Left lung (tissue), 14 donors: ENCODE data around the gene MAFG. TPM values are rescaled to one million over a fixed set of nuclear protein-coding genes. Genes with fewer than 3 reads are reported as not detected.

ENCODE experiments used
- ATAC-seq: fragments of 200-7000 bp; cut with Tn5 transposase; one replicate; pipeline ENCODE4 v1.9.1; 2020; ENCODE audit warnings: moderate library complexity
- DNase-seq, 4 donors: peaks; one replicate each; pipeline ENCODE4 v3.0.0-alpha.2; 2013 to 2020
- H3K27ac ChIP-seq, 2 donors: fragments of 200-600 bp; sonication (generic) in 1 of 2; one replicate each; pipeline versions ENCODE4 v1.5.0 to v1.8.0; 2020 to 2021
- H3K27me3 ChIP-seq, 2 donors: fragments of 200-600 bp; sonication (generic) in 1 of 2; one replicate each; pipeline versions ENCODE4 v1.5.0 to v1.8.0; 2020 to 2021
- H3K36me3 ChIP-seq, 2 donors: fragments of 200-600 bp; sonication (generic) in 1 of 2; one replicate each; pipeline versions ENCODE4 v1.5.0 to v1.8.0; 2020 to 2021
- H3K4me1 ChIP-seq, 2 donors: fragments of 200-600 bp; one replicate each; pipeline ENCODE4 v1.8.0; 2021
- H3K4me3 ChIP-seq, 2 donors: fragments of 200-600 bp; sonication (generic) in 1 of 2; one replicate each; pipeline versions ENCODE4 v1.5.0 to v1.8.0; 2020 to 2021; ENCODE audit warnings: mild to moderate bottlenecking in 1 of 2
- H3K9me3 ChIP-seq, 2 donors: fragments of 200-600 bp; sonication (generic) in 1 of 2; one replicate each; pipeline versions ENCODE4 v1.5.0 to v1.8.0; 2020 to 2021
- intact Hi-C, 2 donors: fragments of 100-400 bp; cut with DNase I; formaldehyde crosslinking; loops; one replicate each; pipeline versions ENCODE4 v1.11.2 to v1.14.2; 2022
- long read RNA-seq, 12 donors: library from polyadenylated mRNA in 2 of 12; unstranded in 2 of 12; transcript quantifications; one replicate each; pipeline ENCODE4 v2.0.0 and lab custom pipeline, GENCODE V29; 2019 to 2026
- polyA plus RNA-seq, 6 donors: library from polyadenylated mRNA; unstranded; fragments of 120-200 nt; gene quantifications; one replicate each; pipeline ENCODE4 v1.2.1, GENCODE V29; 2013; ENCODE audit not compliant: insufficient read length in 6 of 6
- total RNA-seq, 2 donors: library from RNA; stranded (reverse); fragmentation: NEBNext Ultra II Directional; extraction: Animal tissue kit (Norgen Biotek cat#: 25700); gene quantifications; one replicate each; pipeline ENCODE4 v1.2.1, GENCODE V29; 2021
- TF ChIP-seq, protein P1 (sequence below), 2 donors: fragments of 200-600 bp; sonication (generic) in 1 of 2; IDR thresholded peaks; one replicate each; pipeline versions ENCODE4 v1.5.0 to v1.8.0; 2021; ENCODE audit warnings: antibody characterized with exemption in 2 of 2
- donor health status: DM: no; HTN: yes; CAD: no.
- donor health status: DM: no; HTN: no; CAD: no.

Gene MAFG
- total RNA-seq (10 to 100 TPM; 25.3 to 39.8 TPM), polyA plus RNA-seq (10 to 100 TPM in 4 of 6 donors, 1 to 10 TPM in 2; 8.1 to 14.6 (median 10.7) TPM)
- long read RNA-seq, donor 1, full-length matches to known transcripts, result 6 of 6 reads
- long read RNA-seq, donor 1, partial matches to known transcripts, result 0 of 6 reads
- long read RNA-seq, donor 1, other reads (novel, unspliced or antisense), result 0 of 6 reads
- long read RNA-seq, donor 2, full-length matches to known transcripts, result 8 of 8 reads
- long read RNA-seq, donor 2, partial matches to known transcripts, result 0 of 8 reads
- long read RNA-seq, donor 2, other reads (novel, unspliced or antisense), result 0 of 8 reads
- long read RNA-seq, donor 3, full-length matches to known transcripts, result 6 of 6 reads
- long read RNA-seq, donor 3, partial matches to known transcripts, result 0 of 6 reads
- long read RNA-seq, donor 3, other reads (novel, unspliced or antisense), result 0 of 6 reads
- long read RNA-seq, donor 4, partial matches to known transcripts, result 0 of 5 reads
- long read RNA-seq, donor 4, other reads (novel, unspliced or antisense), result 4 of 5 reads
- long read RNA-seq, donor 5, full-length matches to known transcripts, result 7 of 7 reads
- long read RNA-seq, donor 5, partial matches to known transcripts, result 0 of 7 reads
- long read RNA-seq, donor 5, other reads (novel, unspliced or antisense), result 0 of 7 reads
- long read RNA-seq, donor 6, full-length matches to known transcripts, result 5 of 5 reads
- long read RNA-seq, donor 6, partial matches to known transcripts, result 0 of 5 reads
- long read RNA-seq, donor 6, other reads (novel, unspliced or antisense), result 0 of 5 reads
- long read RNA-seq, donor 7, result 0 reads
- long read RNA-seq, donor 8, full-length matches to known transcripts, result 5 of 5 reads
- long read RNA-seq, donor 8, partial matches to known transcripts, result 0 of 5 reads
- long read RNA-seq, donor 8, other reads (novel, unspliced or antisense), result 0 of 5 reads
- long read RNA-seq, donor 9, result 0 reads
- long read RNA-seq, donor 10, full-length matches to known transcripts, result 8 of 12 reads
- long read RNA-seq, donor 10, partial matches to known transcripts, result 0 of 12 reads
- long read RNA-seq, donor 10, other reads (novel, unspliced or antisense), result 4 of 12 reads
- long read RNA-seq, donor 11, result 0 reads
- long read RNA-seq, donor 12, full-length matches to known transcripts, result 3 of 3 reads
- long read RNA-seq, donor 12, partial matches to known transcripts, result 0 of 3 reads
- long read RNA-seq, donor 12, other reads (novel, unspliced or antisense), result 0 of 3 reads

DNA sequence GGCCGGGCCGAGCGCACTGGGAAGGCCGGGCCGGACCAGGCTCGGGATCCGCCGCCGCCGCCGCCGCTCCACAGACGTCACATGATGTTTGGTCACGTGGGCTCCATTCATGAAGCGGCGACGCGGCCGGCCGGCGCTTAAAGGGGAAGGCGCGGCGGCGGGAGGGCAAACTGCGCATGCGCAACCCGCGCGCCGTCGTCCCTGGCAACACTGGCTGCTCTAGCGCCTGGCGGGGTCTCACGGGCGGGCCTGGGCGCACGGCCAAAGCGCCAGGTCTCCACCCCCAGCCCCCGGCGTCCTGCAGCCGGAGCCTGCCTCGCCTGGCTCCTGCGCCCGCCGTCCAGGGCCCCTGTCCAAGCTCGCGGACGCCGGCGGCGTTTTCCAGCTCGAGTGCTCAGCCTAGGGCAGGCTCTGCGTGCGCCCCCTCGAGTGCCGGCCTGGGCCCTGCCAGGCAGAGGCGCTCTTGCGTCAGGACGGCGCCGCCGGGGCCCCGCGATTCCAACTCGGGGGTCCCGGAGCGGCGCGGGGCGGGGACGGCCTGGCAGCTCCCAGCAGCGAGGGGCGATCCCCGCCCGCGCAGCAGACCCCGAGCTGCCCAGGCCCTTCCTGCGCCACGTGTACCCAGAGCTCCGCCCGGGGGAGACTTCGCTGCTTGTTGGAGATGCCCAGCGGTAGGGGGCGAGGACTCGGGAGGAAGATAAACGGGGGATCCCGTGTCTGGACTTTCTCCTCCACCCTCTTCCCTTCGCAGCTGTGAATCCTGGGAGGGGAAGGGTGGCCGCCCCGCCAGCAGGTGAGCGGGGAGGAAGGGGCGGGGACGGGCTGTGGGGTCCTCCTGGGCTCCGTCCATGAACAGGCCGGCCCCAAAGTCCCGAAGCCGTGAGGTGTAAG lies at the start of gene MAFG:
TSS of gene MAFG (minus strand) at position 83 of the 891 bp plus-strand sequence. CDS start 4,550 bp downstream, outside the sequence.
- DNase-seq (peak; percentile 92 to 98 (median 96)), ATAC-seq (peak; percentile 49)
- H3K4me3 ChIP-seq, result peak within 1 kb of the TSS; percentile 66 to 98
- TF ChIP-seq, protein P1, sequence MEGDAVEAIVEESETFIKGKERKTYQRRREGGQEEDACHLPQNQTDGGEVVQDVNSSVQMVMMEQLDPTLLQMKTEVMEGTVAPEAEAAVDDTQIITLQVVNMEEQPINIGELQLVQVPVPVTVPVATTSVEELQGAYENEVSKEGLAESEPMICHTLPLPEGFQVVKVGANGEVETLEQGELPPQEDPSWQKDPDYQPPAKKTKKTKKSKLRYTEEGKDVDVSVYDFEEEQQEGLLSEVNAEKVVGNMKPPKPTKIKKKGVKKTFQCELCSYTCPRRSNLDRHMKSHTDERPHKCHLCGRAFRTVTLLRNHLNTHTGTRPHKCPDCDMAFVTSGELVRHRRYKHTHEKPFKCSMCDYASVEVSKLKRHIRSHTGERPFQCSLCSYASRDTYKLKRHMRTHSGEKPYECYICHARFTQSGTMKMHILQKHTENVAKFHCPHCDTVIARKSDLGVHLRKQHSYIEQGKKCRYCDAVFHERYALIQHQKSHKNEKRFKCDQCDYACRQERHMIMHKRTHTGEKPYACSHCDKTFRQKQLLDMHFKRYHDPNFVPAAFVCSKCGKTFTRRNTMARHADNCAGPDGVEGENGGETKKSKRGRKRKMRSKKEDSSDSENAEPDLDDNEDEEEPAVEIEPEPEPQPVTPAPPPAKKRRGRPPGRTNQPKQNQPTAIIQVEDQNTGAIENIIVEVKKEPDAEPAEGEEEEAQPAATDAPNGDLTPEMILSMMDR (IDR thresholded peaks at IDR 0.05), result peak in 1 of 2 donors; percentile 11
- peaks cover 17 to 52% of the 10 kb centered on the region in 2 donors for H3K4me1 ChIP-seq
- H3K27me3 ChIP-seq, result peaks cover 0 to 43% of the 10 kb centered on the region in 2 donors
- H3K9me3 ChIP-seq, result no peaks in the 10 kb centered on the region
- intact Hi-C loops, result no loop called here
- peaks cover 0 to under 1% of the 10 kb centered on the region in 2 donors for H3K36me3 ChIP-seq
- H3K27ac ChIP-seq, result peak within 1 kb of the TSS; percentile 96 to 98

DNA sequence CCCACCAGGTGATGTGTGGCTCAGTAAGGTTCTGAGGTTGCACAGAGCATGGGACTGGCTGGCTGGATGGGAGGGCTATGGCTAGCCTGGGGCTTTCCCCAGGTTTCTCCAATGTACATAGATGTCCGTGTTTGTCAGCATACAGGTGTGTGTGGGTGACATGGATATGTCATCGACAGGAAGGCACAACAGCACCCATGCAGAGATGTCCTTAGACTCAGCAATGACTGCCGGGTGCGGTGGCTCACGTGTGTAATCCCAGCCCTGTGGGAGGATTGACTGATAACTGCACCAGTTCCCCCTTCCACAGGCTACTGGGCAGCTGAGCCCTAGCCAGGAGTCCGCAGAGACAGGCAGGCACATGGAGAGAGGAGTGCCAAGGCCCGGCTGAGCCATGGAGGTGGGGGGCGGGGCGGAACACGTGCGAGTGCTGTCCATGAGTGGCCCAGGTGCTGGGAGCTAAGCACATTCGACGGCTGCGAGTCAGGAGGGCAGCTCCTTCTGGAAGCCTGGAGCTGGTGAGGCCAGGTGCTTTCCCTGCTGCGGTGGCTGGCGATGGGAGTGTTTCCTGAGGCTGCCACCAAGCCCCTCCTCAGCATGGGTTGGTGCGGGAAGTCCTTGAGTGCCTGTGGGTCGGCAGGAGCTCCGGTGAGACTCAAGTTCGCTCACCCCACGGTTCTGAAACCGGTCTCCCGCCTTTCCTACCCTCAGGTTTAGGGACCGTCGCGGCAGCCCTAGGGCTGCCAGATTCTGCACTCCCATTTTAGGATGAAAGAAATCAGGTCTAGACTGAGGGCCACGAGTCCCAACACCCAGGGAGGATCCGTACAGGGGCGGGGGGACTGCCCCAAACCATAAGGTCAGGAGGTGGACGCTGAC lies 49.0 kb upstream of the MAFG start:
- intact Hi-C loops, result no loop called here
- H3K27ac ChIP-seq, result peak overlapping the region; percentile 91 to 93

DNA sequence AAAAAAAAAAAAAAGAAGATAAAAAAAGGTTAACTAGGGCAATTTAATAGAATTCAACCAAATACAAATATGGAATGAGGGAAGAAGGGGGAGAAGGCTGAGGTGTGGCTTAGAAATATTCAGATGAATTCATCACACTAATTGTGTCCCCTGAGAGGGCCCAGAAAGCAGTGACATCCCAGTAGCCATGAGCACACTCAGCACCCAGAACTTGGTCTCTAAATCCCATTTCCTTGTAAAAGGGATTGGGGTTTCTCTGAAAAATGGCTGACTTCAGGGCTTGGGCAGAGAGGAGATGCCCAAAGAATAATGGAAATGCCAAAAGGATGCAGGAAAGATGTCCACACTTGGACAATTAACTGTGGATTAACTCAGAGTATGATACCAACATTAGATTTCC lies 45.9 kb upstream of the MAFG start:
- no peak overlapping the region for H3K27ac ChIP-seq
- TF ChIP-seq, protein P1 (IDR thresholded peaks at IDR 0.05), result no peak
- ATAC-seq (no peak), DNase-seq (no peak)
- peaks cover 6 to 16% of the 10 kb centered on the region in 2 donors for H3K4me1 ChIP-seq
- H3K27me3 ChIP-seq, result no peaks in the 10 kb centered on the region
- H3K36me3 ChIP-seq, result no peaks in the 10 kb centered on the region
- H3K9me3 ChIP-seq, result peaks cover 0 to 5% of the 10 kb centered on the region in 2 donors
- intact Hi-C loops, result no loop called here
- H3K4me3 ChIP-seq, result no peak overlapping the region

More for the DNA sequence above, 49.0 kb upstream of the MAFG start:
- Histone ChIP-seq H3K36me3 (peaks cover 0 to 5% of the 10 kb centered on the region in 2 donors), H3K4me3 (peak overlapping the region; percentile 74 to 88), H3K4me1 (peaks cover 10 to 35% of the 10 kb centered on the region in 2 donors), H3K27me3 (no peaks in the 10 kb centered on the region), H3K9me3 (peaks cover 0 to 5% of the 10 kb centered on the region in 2 donors)
- DNase-seq, result peak in 2 of 4 donors; percentile 67 to 83
- TF ChIP-seq, protein P1 (IDR thresholded peaks at IDR 0.05), result no peak
- ATAC-seq, result peak; percentile 36
